Calu3 (cell line): ENCODE measurements around the gene RPL28. TPM values are rescaled to one million over a fixed set of nuclear protein-coding genes. Genes with fewer than 3 reads are reported as not detected.

Experiments used
- BruUV-seq: library from RNA; stranded (reverse); fragments of 400-500 nt; replicated peaks from 2 replicates; lab custom pipeline; 2021; lab: Mats Ljungman, UMichigan
- CTCF ChIA-PET: fragments of 300-600 bp; sonication (Branson Sonifier 250); formaldehyde crosslinking; loops from one replicate; lab custom pipeline; 2022; ENCODE audit warnings: antibody characterized with exemption; lab: Charles Lee
- DNase-seq: peaks from one replicate; pipeline ENCODE4 v3.0.0; 2022
- H3K27ac Mint-ChIP-seq: one replicate; pipeline ENCODE4 v1.8.0; 2022; ENCODE audit warnings: mixed read lengths; ENCODE audit not compliant: unreplicated experiment
- H3K27me3 Mint-ChIP-seq: one replicate; pipeline ENCODE4 v1.8.0; 2022; ENCODE audit warnings: mixed read lengths; ENCODE audit not compliant: unreplicated experiment
- H3K36me3 Mint-ChIP-seq: one replicate; pipeline ENCODE4 v1.8.0; 2022; ENCODE audit warnings: mild to moderate bottlenecking, moderate library complexity, mixed read lengths; ENCODE audit not compliant: insufficient read depth, unreplicated experiment
- H3K4me1 Mint-ChIP-seq: one replicate; pipeline ENCODE4 v1.8.0; 2022; ENCODE audit warnings: mild to moderate bottlenecking, low read depth, mixed read lengths; ENCODE audit not compliant: unreplicated experiment
- H3K4me3 Mint-ChIP-seq: one replicate; pipeline ENCODE4 v1.8.0; 2022; ENCODE audit warnings: mild to moderate bottlenecking, low read depth, moderate library complexity, mixed read lengths; ENCODE audit not compliant: unreplicated experiment
- H3K9me3 Mint-ChIP-seq: one replicate; pipeline ENCODE4 v1.8.0; 2022; ENCODE audit warnings: low read depth, mixed read lengths; ENCODE audit not compliant: unreplicated experiment
- intact Hi-C: fragments of 100-400 bp; cut with micrococcal nuclease; formaldehyde crosslinking; loops from one replicate; pipeline ENCODE4 v1.10.0; 2022; ENCODE audit not compliant: unreplicated experiment
- total RNA-seq: library from RNA; stranded (reverse); gene quantifications from 2 replicates; pipeline ENCODE4 v1.2.3, GENCODE V29; 2022
- TF ChIP-seq, protein P1 (sequence below): fragments of 200-600 bp; IDR thresholded peaks from one replicate; pipeline ENCODE4 v1.8.0; 2022; ENCODE audit warnings: antibody characterized with exemption; ENCODE audit not compliant: unreplicated experiment

Gene RPL28
- total RNA-seq, 1 experiment from 2014 or later: 1,520 TPM

DNA sequence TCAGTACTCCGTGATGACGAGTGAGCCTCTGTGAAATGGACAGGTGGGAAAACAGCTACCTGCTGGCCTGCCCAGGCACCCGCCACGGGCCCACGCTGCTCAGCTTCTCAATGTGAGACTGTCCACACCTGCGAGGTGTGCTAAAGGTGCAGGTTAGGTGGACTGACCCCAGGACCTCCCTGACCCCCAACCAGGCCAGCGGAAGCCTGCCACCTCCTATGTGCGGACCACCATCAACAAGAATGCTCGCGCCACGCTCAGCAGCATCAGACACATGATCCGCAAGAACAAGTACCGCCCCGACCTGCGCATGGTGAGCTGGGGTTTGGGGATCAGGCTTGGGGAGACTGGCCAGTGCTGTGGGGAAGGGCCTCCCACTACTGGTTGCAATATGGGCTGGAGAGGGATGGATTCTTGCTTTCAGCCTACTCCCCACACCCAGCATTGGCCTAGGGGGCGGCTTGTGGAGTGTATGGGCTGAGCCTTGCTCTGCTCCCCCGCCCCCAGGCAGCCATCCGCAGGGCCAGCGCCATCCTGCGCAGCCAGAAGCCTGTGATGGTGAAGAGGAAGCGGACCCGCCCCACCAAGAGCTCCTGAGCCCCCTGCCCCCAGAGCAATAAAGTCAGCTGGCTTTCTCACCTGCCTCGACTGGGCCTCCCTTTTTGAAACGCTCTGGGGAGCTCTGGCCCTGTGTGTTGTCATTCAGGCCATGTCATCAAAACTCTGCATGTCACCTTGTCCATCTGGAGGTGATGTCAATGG, 2.2 kb downstream of the RPL28 start:
- TF ChIP-seq, protein P1, sequence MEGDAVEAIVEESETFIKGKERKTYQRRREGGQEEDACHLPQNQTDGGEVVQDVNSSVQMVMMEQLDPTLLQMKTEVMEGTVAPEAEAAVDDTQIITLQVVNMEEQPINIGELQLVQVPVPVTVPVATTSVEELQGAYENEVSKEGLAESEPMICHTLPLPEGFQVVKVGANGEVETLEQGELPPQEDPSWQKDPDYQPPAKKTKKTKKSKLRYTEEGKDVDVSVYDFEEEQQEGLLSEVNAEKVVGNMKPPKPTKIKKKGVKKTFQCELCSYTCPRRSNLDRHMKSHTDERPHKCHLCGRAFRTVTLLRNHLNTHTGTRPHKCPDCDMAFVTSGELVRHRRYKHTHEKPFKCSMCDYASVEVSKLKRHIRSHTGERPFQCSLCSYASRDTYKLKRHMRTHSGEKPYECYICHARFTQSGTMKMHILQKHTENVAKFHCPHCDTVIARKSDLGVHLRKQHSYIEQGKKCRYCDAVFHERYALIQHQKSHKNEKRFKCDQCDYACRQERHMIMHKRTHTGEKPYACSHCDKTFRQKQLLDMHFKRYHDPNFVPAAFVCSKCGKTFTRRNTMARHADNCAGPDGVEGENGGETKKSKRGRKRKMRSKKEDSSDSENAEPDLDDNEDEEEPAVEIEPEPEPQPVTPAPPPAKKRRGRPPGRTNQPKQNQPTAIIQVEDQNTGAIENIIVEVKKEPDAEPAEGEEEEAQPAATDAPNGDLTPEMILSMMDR: no peak
- Mint-ChIP-seq H3K27ac (peak overlapping the region; percentile 42), H3K9me3 (no peaks in the 10 kb centered on the region), H3K27me3 (no peaks in the 10 kb centered on the region), H3K36me3 (peaks cover 95% of the 10 kb centered on the region), H3K4me1 (peaks cover 31% of the 10 kb centered on the region), H3K4me3 (peak overlapping the region; percentile 91)
- no peak for DNase-seq
- CTCF ChIA-PET: no interaction called here
- no TSS peak for BruUV-seq
- intact Hi-C loops: loop anchor here (10.0 kb wide), 2 partner anchors 243 to 247 kb away; partner anchors contain the start of gene TNNT1

DNA sequence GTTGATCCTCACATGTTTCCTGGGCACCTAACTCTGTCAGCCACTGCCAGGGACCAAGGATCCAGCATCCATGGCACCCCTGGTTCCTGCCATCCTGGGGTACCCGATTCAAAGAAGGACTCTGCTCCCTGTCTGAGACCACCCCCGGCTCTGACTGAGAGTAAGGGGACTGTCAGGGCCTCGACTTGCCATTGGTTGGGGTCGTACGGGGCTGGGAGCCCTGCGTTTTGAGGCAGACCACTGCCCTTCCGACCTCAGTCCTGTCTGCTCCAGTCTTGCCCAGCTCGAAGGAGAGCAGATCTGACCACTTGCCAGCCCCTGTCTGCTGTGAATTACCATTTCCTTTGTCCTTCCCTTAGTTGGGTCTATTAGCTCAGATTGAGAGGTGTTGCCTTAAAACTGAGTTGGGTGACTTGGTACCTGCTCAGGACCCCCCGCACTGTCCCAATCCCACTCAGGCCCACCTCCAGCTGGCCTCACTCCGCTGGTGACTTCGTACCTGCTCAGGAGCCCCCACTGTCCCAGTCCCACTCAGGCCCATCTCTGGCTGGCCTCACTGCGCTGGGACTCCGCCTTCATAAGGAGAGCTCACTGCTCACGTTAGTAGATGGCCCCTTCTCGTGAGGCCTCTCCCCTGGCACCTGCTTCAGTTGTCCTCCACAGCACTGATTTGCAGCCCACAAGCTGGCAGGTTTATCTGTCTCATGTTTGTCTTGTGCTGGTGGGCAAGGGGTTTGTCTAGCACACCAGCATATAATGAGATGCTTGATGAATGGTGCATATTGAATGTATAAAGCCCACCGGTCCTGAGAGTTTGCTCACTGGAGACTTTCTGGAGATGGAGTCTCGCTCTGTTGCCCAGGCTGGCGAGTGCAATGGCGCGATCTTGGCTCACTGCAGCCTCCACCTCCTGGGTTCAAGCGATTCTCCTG, 3.9 kb downstream of the RPL28 start:
- peak overlapping the region; percentile 79 for H3K27ac Mint-ChIP-seq

DNA sequence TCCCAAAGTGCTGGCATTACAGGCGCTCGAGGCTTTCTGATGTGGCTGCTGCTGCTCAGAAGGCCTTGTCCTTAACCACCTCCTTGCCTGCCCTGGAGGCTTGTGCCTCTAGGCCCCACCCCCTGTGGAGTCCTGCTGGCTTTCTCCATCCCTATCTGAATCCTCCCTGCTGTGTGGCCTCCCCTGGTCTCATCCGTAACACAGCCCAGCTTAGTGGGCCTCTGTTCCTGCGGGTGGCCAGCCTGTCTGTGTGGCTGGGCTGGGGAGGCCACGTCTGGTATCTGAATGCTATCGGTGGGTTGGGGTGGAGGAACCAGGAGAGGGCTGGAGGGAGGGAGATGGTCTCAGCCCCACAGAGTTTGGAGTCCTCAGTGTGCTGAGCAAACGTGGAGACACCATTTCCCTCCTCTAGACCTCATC, 4.7 kb downstream of the RPL28 start:
- no peak overlapping the region for H3K27ac Mint-ChIP-seq
- H3K4me1 Mint-ChIP-seq: peaks cover 31% of the 10 kb centered on the region
- no peaks in the 10 kb centered on the region for H3K27me3 Mint-ChIP-seq
- no peaks in the 10 kb centered on the region for H3K9me3 Mint-ChIP-seq
- intact Hi-C loops: no loop called here
- no peak overlapping the region for H3K4me3 Mint-ChIP-seq
- no TSS peak for BruUV-seq
- TF ChIP-seq, protein P1: no peak
- CTCF ChIA-PET: no interaction called here
- H3K36me3 Mint-ChIP-seq: peaks cover 83% of the 10 kb centered on the region
- no peak for DNase-seq

More for the DNA sequence above, 3.9 kb downstream of the RPL28 start:
- intact Hi-C loops: loop anchor here (10.0 kb wide), 2 partner anchors 245 kb away; partner anchors contain the start of gene TNNT1
- Mint-ChIP-seq H3K36me3 (peaks cover 90% of the 10 kb centered on the region), H3K9me3 (no peaks in the 10 kb centered on the region), H3K4me3 (peak overlapping the region; percentile 19), H3K4me1 (peaks cover 31% of the 10 kb centered on the region), H3K27me3 (no peaks in the 10 kb centered on the region)
- TF ChIP-seq, protein P1: no peak
- DNase-seq: no peak
- CTCF ChIA-PET: no interaction called here
- no TSS peak for BruUV-seq

DNA sequence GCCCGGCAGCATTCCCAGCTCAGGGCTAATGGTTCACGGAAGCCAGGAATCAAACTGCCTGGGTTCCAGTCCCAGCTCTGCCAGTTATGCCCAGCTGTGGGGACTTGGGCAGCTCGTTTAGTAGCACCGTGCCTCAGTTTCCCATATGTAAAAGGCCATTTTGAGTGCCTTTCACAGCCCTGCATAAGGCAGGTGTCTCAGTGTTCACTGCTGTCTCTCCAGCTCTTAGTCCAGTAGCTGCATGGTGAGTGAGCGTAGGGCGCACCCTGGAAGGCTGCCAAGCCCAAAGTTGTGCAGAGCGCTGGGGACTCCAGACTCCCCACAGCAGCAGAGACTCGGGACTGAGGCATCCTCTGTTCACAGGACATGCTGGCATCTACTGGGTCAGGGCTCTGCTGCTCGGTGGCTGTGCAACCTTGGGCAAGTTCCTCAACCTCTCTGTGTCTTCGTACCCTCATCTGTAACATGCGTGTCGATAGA, 5.5 kb downstream of the RPL28 start:
- no peak overlapping the region for H3K4me3 Mint-ChIP-seq
- peaks cover 75% of the 10 kb centered on the region for H3K36me3 Mint-ChIP-seq
- no peaks in the 10 kb centered on the region for H3K27me3 Mint-ChIP-seq
- no peak overlapping the region for H3K27ac Mint-ChIP-seq
- no TSS peak for BruUV-seq
- CTCF ChIA-PET: no interaction called here
- intact Hi-C loops: no loop called here
- no peaks in the 10 kb centered on the region for H3K9me3 Mint-ChIP-seq
- H3K4me1 Mint-ChIP-seq: peaks cover 31% of the 10 kb centered on the region
- DNase-seq: no peak
- TF ChIP-seq, protein P1: no peak
